Stimulated activated CD4-positive, alpha-beta T cell treated with anti-CD3 and anti-CD28 coated beads, Interleukin-1b, Interleukin-23, amount 100 ng/mL, for 4 hours (primary cell): Measurements from ENCODE around the gene SGSH.
"Not testable (repeated sequence)": the region's sequence is repeated elsewhere in the genome, so short reads cannot be mapped to it uniquely, and the experiment has no call there.

ENCODE experiments used
- DNase-seq, 2 donors: peaks; one replicate each; pipeline ENCODE4 v3.0.0-alpha.2; 2020; ENCODE audit warnings: low read depth in 2 of 2

The SGSH gene

DNA sequence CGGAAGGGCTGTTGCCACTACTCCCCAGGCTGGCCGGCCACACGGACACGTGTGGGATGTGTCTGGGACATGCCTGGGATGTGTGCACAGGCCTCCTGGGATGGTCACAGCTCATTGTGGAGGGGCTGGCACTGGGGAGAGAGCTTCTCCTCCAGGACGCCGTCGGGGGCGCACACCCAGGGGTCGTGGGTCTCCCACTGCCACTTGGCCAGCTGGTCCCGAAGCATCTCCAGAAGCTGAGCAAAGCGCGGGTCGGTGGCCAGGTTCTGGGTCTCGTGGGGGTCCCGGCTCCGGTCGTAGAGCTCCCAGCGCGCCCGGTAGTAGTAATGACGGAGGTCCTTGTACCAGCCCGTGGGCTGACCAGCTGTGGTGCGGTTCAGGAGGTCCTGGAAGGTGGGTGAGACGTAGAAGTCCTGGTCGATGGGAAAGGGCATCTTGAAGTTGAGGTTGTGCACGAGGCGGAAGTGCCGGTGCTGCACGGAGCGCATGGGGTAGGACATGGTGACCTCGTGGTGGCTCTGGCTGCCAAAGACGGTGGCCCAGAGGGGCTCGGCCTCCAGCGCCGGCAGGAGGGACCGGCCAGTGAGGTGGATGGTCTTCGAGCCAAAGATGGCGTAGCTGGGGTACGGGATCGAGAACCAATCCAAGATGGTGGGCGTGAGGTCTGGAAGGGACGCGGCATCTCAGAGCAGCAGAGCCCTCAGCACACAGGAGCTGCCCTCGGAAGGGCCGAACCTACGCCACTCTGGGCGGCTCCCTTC lies 9.6 kb downstream of the SGSH start:
- no peak for DNase-seq

DNA sequence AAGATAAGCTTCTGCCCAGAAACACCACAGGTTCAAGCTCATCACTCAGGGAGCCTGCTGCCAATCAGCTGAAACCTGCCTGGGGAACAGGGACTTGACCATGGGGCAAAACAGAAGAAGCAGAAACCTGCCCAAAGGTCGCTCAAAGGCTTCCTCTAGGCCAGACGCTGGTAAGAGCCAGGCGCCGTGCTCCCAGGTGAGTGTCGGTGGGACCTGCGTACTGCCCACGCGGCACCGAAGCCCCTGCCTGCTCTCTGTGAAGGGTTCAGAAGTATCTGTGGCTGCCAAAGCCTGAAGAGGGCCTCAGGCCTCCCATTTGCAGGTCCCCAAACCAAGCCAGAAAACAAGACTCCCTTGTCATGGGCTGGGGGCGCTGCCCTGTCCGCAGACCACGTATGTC lies 10.4 kb downstream of the SGSH start:
- no peak for DNase-seq

DNA sequence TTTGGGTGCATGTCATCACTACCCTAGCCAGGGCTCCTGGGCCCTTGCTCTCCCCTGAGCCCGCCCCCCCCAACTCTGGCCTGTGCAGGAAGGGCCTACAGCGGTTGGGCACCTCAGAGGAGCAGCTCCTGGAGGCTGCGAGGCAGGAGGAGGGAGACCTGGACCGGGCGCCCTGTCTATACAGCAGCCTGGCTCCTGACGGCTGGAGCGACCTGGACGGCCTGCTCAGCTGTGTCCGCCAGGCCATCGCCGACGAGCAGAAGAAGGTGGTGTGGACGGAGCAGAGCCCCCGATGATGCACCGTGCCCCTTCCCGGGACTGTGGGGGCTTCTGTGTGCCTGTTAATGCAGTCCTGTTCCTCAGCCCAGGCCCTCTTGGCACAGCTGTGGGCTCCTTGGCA lies 12.1 kb downstream of the SGSH start:
- DNase-seq = no peak

DNA sequence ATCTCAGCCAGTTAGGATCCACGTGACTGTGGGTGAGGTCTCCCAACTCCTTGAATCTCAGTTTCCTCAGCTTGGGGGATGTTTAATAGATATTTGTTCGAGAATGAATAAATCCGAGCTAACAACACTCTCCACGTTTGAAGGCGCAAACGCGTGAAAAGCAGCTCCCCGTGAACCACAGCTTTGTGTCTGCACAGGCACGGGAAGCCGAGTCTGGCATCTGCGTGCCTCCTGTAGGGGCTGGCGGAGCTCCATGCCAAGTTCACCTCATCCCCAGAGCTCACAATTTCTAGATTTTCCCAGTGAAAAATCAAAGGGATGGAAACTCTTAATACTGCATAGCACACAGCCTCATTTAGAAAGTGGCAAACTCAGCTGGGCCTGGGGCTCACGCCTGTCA lies 14.3 kb downstream of the SGSH start:
- DNase-seq = no peak

DNA sequence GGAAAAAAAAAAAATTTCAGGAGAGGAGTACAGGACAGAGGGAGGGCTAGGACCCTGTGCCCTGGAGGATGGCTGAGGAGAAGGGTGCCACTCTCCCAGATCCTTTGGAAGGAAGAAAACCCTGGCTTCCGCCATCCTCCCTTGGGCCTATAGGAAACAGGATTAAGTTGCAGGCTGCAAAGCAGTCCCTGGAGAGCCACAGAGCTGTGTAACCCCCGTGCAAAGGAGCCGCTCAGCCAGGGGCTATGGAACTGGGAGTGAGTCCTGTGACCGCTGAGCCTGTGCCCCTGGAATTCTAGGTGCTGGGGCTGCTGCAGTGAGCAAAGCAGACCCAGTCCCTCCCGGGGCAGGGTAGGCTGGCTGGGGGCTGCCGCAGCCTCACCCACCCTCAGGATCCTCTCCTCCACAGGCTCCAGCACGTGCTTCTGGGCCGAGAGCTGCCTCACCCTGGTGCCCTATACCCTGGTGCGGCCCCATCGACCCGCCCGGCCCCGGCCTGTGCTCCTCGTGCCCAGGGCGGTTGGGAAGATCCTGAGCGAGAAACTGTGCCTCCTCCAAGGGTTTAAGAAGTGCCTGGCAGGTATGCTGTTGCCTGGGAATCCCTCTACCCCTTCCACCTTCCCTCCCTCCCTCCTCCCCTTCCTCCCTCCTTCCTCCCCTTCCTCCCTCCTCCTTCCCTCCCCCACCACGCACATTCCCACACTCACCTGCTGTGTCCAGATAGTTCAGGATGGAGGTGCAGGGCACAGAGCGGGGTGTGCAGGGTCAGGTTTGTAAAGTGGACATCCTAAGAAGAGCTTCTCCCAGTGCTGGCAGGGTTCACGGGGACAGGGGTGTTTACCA lies 15.3 kb downstream of the SGSH start:
- DNase-seq = no peak

- no peak for DNase-seq
Observed at GRCh38 chr17:80203471-80203963, 16.6 kb downstream of the SGSH start.

DNA sequence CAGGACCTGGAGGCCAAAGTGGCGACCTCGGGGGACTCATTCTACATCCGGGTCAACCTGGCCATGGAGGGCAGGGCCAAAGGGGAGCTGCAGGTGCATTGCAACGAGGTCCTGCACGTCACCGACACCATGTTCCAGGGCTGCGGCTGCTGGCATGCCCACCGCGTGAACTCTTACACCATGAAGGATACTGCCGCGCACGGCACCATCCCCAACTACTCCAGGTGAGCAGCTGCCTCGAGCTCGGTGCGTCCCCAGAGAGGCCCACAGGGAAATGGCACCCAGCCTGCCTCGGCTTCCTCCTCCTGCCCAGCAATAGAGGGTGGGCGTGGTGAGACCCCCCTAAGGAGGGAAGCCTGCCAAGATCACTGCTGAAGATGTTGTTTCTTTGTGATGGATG lies 17.9 kb downstream of the SGSH start:
- no peak for DNase-seq

DNA sequence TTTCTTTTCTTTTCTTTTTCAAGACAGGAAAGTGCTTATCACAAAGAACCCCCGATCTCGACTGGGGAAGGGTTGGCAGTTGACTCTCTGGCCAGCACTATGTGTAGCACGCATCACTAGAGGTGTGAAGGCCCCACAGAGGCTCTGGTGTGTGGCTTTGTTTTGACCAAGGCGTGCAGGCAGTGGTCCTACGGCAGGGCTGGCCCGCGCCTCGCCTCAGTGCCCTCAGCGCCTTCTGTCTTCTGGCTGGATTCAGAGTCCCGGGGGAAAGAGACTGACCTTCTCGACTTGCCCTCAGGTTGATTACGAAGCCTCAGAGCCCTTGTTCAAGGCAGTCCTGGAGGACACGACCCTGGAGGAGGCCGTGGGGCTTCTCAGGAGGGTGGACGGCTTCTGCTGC lies 18.7 kb downstream of the SGSH start:
- DNase-seq = no peak

DNA sequence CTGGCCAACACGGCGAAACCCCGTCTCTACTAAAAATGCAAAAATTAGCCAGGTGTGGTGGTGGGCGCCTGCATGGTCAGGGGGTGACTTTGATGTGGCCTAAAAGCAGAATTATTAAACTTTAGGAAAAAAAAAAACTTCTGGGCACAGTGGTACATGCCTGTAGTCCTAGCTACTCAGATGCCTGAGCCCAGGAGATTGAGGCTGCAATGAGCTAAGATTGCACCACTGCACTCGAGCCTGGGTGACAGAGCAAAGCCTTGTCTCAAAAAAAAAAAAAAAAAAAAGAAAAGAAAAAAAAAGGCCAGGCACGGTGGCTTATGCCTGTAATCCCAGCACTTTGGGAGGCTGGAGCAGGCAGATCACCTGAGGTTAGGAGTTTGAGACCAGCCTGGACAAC lies 20.8 kb downstream of the SGSH start:
- not testable (repeated sequence) for DNase-seq

DNA sequence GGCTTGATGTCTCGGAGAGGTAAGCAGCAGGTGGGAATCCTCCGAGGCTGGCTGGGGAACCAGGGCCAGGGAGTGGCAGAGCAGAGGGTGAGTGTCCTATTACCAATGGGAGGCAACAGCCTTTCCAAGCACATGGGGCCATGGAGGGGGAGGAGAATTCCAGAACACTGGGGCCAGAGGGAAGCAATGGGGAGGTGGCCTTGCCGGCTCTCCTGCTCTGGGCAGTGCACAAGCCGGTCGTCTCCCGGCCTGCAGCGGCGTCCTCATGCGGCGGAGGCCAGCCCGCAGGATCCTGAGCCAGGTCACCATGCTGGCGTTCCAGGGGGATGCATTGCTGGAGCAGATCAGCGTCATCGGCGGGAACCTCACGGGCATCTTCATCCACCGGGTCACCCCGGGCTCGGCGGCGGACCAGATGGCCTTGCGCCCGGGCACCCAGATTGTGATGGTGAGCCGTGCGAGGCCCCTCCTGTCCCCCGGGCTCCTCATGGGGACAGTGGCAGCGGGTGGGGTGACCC lies 21.9 kb downstream of the SGSH start:
- no peak for DNase-seq

DNA sequence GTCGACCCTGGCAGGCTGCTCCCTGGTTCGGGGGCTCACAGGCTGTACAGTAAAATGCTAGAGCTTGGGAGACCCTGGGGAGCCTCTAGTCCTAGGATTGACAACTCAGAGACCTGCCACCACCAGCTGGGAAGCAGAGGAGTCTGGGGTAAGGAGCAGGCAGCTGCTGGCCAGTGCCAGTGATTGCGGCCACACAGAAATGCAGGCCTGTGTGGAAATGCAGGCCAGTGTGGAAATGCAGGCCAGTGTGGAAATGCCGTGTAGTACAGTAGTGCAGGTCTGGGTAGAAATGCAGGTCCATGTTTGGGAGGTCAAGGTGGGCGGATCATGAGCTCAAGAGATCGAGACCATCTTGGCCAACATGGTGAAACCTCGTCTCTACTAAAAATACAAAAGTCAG lies 23.5 kb downstream of the SGSH start:
- no peak for DNase-seq

DNA sequence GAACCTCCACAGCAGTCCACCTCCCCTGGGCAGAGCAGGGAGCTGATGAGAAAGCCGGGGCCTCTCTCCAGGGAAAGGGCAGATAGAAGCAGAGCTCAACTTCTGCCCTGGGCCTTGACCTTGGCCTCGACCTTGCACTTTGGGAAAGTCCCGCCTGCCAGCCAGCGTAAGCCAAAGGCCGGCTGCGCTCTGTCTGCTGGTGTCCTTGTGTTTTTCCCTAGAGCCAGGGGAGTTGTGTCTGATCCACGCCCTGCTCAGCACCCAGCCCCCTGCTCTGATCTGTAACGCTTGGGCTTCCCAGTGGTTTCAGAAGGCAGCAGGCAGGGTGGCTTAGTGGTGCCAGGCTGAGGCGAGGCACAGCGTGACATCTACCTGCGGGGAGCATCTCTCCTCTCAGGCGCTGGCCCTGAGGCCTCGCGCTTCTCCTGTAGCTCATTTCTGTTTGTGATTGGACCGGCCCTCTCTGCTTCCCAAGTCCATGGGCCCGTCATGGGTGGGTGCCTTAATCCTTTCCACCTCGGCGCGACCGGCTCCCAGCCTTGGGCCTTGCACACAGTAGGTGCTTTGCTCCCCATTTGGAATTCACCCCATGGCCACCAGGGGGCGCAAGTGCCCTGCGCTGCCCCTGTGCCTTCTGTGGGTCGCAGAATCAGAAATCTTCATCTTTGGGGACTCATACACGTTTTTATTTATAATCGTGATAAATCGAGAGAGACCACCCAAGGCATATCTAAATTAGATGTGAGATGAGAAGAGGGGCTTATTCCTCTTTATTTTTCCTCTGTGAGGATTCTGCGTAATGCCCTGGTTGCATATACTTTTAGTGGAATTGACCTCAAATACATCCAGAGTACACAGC lies 24.2 kb downstream of the SGSH start:
- peak; percentile 52 to 55 for DNase-seq

GRCh38 chr17:80195141-80195540 lies 25.0 kb downstream of the SGSH start:
- no peak for DNase-seq

GRCh38 chr17:80191865-80192661 lies 28.1 kb downstream of the SGSH start:
- DNase-seq = no peak

DNA sequence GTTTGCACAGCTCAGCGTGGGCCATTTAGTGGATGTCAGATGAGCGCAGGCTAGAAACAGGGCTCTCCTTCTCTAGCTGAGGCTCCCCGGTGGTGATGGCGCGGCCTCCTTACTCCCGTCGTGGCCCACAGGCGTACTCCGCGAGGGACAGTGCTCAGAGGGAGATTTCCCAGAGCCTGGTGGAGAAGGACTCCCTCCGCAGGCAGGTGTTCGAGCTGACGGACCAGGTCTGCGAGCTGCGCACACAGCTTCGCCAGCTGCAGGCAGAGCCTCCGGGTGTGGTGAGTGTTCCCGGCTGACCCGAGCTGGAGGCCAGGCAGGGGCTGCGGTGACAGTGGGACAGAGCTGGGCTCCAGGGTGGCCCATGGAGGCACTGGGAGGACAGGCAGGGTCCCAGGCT lies 28.9 kb downstream of the SGSH start:
- DNase-seq = no peak

DNA sequence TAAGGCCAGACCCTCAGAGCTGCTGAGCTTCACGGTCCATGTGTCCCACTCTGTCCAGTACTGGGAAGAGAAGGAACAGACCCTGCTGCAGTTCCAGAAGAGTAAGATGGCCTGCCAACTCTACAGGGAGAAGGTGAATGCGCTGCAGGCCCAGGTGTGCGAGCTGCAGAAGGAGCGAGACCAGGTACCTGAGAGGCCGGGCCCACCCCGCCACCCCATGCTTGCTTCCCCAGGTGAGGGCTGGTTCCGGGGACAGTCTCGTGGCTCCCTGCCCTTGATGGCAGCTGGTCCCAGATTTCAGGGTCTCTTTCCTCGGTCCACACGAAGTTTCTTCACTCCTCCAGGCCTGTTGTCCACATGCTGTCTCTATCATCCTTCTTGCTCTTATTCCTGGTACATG lies 29.4 kb downstream of the SGSH start:
- no peak for DNase-seq

DNA sequence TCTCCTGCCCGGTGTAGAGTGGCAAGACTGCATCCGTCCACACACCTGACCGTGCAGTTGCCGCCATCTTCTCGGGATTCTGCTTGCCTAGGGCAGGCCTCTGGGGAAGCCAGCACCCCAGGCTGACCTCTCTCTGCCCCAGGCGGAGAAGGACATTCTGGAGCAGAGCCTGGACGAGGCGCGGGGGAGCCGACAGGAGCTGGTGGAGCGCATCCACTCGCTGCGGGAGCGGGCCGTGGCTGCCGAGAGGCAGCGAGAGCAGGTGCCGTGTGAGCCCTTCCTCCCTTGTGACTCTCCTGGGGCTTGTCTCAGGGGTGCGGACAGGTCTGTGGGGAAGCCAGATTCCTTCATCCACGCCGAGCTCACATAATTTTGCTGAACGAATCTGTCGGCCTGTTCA lies 30.5 kb downstream of the SGSH start:
- DNase-seq = no peak

DNA sequence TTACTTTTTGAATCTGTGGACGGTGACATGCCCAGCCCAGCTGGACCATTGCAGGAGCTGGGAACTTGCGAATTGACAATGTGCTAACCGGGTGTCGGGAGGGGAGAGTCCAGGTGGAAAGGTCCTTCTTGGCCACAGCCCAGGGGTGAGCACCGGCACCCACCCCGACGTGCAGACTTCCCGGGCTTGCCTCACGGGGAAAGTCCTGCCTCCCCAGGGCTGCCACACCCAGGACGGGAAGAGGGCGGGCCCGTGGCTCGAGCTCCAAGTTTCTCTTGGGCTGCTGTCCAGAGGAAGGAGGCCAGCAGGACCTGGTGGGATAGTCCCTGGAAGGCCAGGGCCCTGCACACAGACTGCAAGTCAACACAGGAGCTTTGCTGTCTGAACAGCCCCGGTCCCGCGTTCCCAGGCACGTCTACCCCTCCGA lies 32.6 kb downstream of the SGSH start:
- no peak for DNase-seq

GRCh38 chr17:80187090-80187489 lies 33.0 kb downstream of the SGSH start:
- DNase-seq = no peak

DNA sequence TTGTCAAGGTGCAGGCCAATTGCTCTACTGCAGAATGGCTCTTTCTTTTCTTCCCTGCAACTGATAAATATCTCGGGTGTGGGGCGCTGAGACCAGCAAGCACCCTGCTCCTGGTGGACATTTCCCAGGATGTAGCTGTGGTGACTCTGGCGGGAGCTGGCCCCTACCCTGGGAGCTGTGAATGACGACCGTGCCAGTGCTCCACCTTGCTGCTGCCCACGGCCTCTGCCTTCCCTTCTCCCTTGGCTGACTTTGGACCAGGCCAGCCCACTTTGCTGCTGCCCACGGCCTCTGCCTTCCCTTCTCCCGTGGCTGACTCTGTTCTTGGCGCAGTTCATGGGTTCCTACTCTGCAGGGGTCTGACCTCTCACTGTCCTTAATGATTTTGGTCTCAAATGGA lies 34.2 kb downstream of the SGSH start:
- no peak for DNase-seq

- no peak for DNase-seq
Observed at GRCh38 chr17:80184423-80184714, 35.8 kb downstream of the SGSH start.
